Cardiac muscle cell (in vitro differentiated cells and primary cell): ENCODE results near the gene FBXO9. TPM values are rescaled to one million over a fixed set of nuclear protein-coding genes. Genes with fewer than 3 reads are reported as not detected.

Experiments
- DNase-seq, 2 donors: peaks; one replicate each; pipeline versions ENCODE4 v3.0.0 to v3.0.0-alpha.2; 2010 to 2017; ENCODE audit warnings: low read depth in 1 of 2, low spot score in 1 of 2
- H3K27ac ChIP-seq: fragments of 200-600 bp; sonication (generic); 2 replicates; pipeline ENCODE4 v1.5.1; 2016
- H3K27me3 ChIP-seq: fragments of 200-600 bp; sonication (generic); 2 replicates; pipeline ENCODE4 v1.6.0; 2016; ENCODE audit warnings: control low read depth
- H3K36me3 ChIP-seq: fragments of 200-600 bp; sonication (generic); 2 replicates; pipeline ENCODE4 v1.5.1; 2016; ENCODE audit warnings: control low read depth
- H3K4me1 ChIP-seq: fragments of 200-600 bp; sonication (generic); 2 replicates; pipeline ENCODE4 v1.8.1; 2017; ENCODE audit warnings: low read depth, mild to moderate bottlenecking, mixed run types
- H3K4me3 ChIP-seq: fragments of 200-600 bp; sonication (generic); 2 replicates; pipeline ENCODE4 v1.5.1; 2016; ENCODE audit warnings: mild to moderate bottlenecking
- H3K9me3 ChIP-seq: fragments of 200-600 bp; sonication (generic); 2 replicates; pipeline ENCODE4 v1.5.1; 2017; ENCODE audit warnings: low read depth, mild to moderate bottlenecking, control low read depth
- CTCF ChIP-seq: IDR thresholded peaks from 2 replicates; pipeline ENCODE4 v1.5.1; 2012; ENCODE audit warnings: low read depth, mild to moderate bottlenecking, low read length
- polyA plus RNA-seq: library from polyadenylated mRNA; unstranded; fragments of >200 nt; fragmentation: Nextera tagmentation; extraction: Ambion mirVana; gene quantifications from 2 replicates; pipeline ENCODE4 v1.2.1, GENCODE V29; 2016
- total RNA-seq: library from RNA; depleted of rRNA; stranded (reverse); fragments of >200 nt; gene quantifications from 2 replicates; pipeline ENCODE4 v1.2.3, GENCODE V29; 2016

Gene FBXO9
- total and polyA plus RNA-seq, 2 experiments from 2014 or later: 69.9 to 182 TPM

GRCh38 chr6:53095270-53095669 is 30.1 kb downstream of the FBXO9 start:
- no peak overlapping the region for H3K4me3 ChIP-seq
- H3K4me1 ChIP-seq: no peaks in the 10 kb centered on the region
- no peaks in the 10 kb centered on the region for H3K9me3 ChIP-seq
- DNase-seq: no peak
- no peak for TF ChIP-seq CTCF
- peaks cover 82% of the 10 kb centered on the region for H3K36me3 ChIP-seq
- H3K27me3 ChIP-seq: no peaks in the 10 kb centered on the region
- H3K27ac ChIP-seq: no peak overlapping the region

- DNase-seq: no peak
- TF ChIP-seq CTCF: no peak
- no peaks in the 10 kb centered on the region for H3K9me3 ChIP-seq
- H3K36me3 ChIP-seq: peaks cover 82% of the 10 kb centered on the region
- no peaks in the 10 kb centered on the region for H3K4me1 ChIP-seq
- no peak overlapping the region for H3K27ac ChIP-seq
- H3K27me3 ChIP-seq: no peaks in the 10 kb centered on the region
- H3K4me3 ChIP-seq: no peak overlapping the region
Observed at GRCh38 chr6:53095716-53096115, 30.5 kb downstream of the FBXO9 start.

- Histone ChIP-seq H3K27ac (no peak overlapping the region), H3K9me3 (no peaks in the 10 kb centered on the region), H3K4me3 (no peak overlapping the region), H3K4me1 (no peaks in the 10 kb centered on the region), H3K27me3 (no peaks in the 10 kb centered on the region), H3K36me3 (peaks cover 49% of the 10 kb centered on the region)
- TF ChIP-seq CTCF: no peak
- DNase-seq: no peak
Observed at GRCh38 chr6:53100561-53100960, 35.4 kb downstream of the FBXO9 start.

- Histone ChIP-seq H3K27ac (no peak overlapping the region), H3K27me3 (no peaks in the 10 kb centered on the region), H3K4me1 (no peaks in the 10 kb centered on the region), H3K9me3 (no peaks in the 10 kb centered on the region), H3K36me3 (peaks cover 44% of the 10 kb centered on the region), H3K4me3 (no peak overlapping the region)
- no peak for TF ChIP-seq CTCF
- no peak for DNase-seq
Observed at GRCh38 chr6:53101006-53101405, 35.8 kb downstream of the FBXO9 start.

- H3K4me3 ChIP-seq: no peak overlapping the region
- TF ChIP-seq CTCF: peak; percentile 20
- H3K27ac ChIP-seq: no peak overlapping the region
- peaks cover 17% of the 10 kb centered on the region for H3K36me3 ChIP-seq
- H3K4me1 ChIP-seq: peaks cover 8% of the 10 kb centered on the region
- H3K9me3 ChIP-seq: no peaks in the 10 kb centered on the region
- no peaks in the 10 kb centered on the region for H3K27me3 ChIP-seq
- DNase-seq: peak; percentile 15 to 20
Observed at GRCh38 chr6:53103993-53104675, 38.9 kb downstream of the FBXO9 start.
